GM12891 (cell line): ENCODE results near the gene PMF1.

Source experiments
- PAX5 ChIP-seq: IDR thresholded peaks from 2 replicates; pipeline ENCODE4 v1.6.1; 2011; ENCODE audit warnings: low read length, moderate library complexity, mild to moderate bottlenecking; ENCODE audit not compliant: insufficient read depth, severe bottlenecking
- POLR2A ChIP-seq: IDR thresholded peaks from 2 replicates; pipeline ENCODE4 v1.6.1; 2011; ENCODE audit warnings: low read depth, low read length, control low read depth
- POLR2AphosphoS5 ChIP-seq: IDR thresholded peaks from 2 replicates; pipeline ENCODE4 v1.6.1; 2011; ENCODE audit warnings: low read depth, low read length, control low read depth
- POU2F2 ChIP-seq: IDR thresholded peaks from 2 replicates; pipeline ENCODE4 v1.6.1; 2011; ENCODE audit warnings: low read depth, mild to moderate bottlenecking, control low read depth, low read length, moderate library complexity
- TAF1 ChIP-seq: IDR thresholded peaks from 2 replicates; pipeline ENCODE4 v1.6.1; 2011; ENCODE audit warnings: low read depth, low read length, control low read depth

GRCh38 chr1:156232201-156232894 is 19.5 kb downstream of the PMF1 start:
- no peak for TF ChIP-seq POLR2AphosphoS5
- no peak for TF ChIP-seq POLR2A
- TF ChIP-seq TAF1: no peak
- no peak for TF ChIP-seq PAX5
- TF ChIP-seq POU2F2: no peak
